HCT116 (cell line): ENCODE results near the gene ABI3. TPM values are rescaled to one million over a fixed set of nuclear protein-coding genes. Genes with fewer than 3 reads are reported as not detected.

Experiments
- ATAC-seq: fragments of 200-7000 bp; cut with Tn5 transposase; 2 replicates; pipeline ENCODE4 v1.9.1; 2020; ENCODE audit warnings: mild to moderate bottlenecking, moderate library complexity
- BruUV-seq: library from RNA; stranded (reverse); fragments of 400-500 nt; replicated peaks from 2 replicates; lab custom pipeline; 2021; lab: Mats Ljungman, UMichigan
- CTCF ChIA-PET: fragments of 300-600 bp; sonication (Branson Sonifier 250); formaldehyde crosslinking; loops from one replicate; lab custom pipeline; 2021; ENCODE audit warnings: antibody characterized with exemption; lab: Charles Lee
- POLR2A ChIA-PET: fragments of 300-600, 350-600 bp; sonication (Branson Sonifier 250); formaldehyde crosslinking; loops from one replicate; lab custom pipeline; 2021; ENCODE audit warnings: antibody characterized with exemption; lab: Charles Lee
- RAD21 ChIA-PET, 2 experiments: fragments of 300-600 bp; sonication (Branson Sonifier 250); formaldehyde crosslinking; loops; one replicate each; lab custom pipeline; 2023; ENCODE audit warnings: low total read pairs in 2 of 2; ENCODE audit not compliant: uncharacterized antibody in 2 of 2, unreplicated experiment in 2 of 2, low non-redundant PET in 1 of 2; lab: Charles Lee
- DNase-seq: peaks from one replicate; pipeline ENCODE4 v3.0.0-alpha.2; 2010; ENCODE audit warnings: low read depth, low spot score
- H2AFZ ChIP-seq: fragments of 200-600 bp; shearing (Covaris generic), sonication (generic); 2 replicates; pipeline ENCODE4 v1.6.1; 2017; ENCODE audit warnings: low read depth, mixed run types, mixed read lengths, antibody characterized with exemption, low read length; ENCODE audit not compliant: poor library complexity, severe bottlenecking
- H3K27ac ChIP-seq: 2 replicates; pipeline ENCODE4 v1.5.1; 2012; ENCODE audit warnings: low read depth, low read length
- H3K27me3 ChIP-seq: fragments of 200-600 bp; sonication (generic); 2 replicates; pipeline ENCODE4 v1.6.1; 2016; ENCODE audit warnings: mixed run types, low read length, mixed read lengths; ENCODE audit not compliant: insufficient read depth
- H3K36me3 ChIP-seq, 2 experiments: fragments of 200-500 bp in 1 of 2; fragments of 200-600 bp in 1 of 2; sonication (Bioruptor generic) in 1 of 2; sonication (generic) in 1 of 2; 2 replicates each; pipeline versions ENCODE4 v1.5.1 to v1.6.1; 2014 to 2016; ENCODE audit warnings: low read length in 2 of 2, inconsistent platforms in 1 of 2, mixed read lengths in 1 of 2, mixed run types in 1 of 2; ENCODE audit not compliant: insufficient read depth in 2 of 2, control insufficient read depth in 1 of 2
- H3K4me1 ChIP-seq, 2 experiments: fragments of 200-600 bp in 1 of 2; sonication (generic) in 1 of 2; 2 replicates each; pipeline versions ENCODE4 v1.5.1 to v1.6.1; 2012 to 2017; ENCODE audit warnings: low read length in 2 of 2, inconsistent platforms in 1 of 2, mild to moderate bottlenecking in 1 of 2, mixed read lengths in 1 of 2, mixed run types in 1 of 2, moderate library complexity in 1 of 2; ENCODE audit not compliant: insufficient read depth in 2 of 2, control insufficient read depth in 1 of 2
- H3K4me2 ChIP-seq: fragments of 200-600 bp; sonication (generic); 2 replicates; pipeline ENCODE4 v1.6.1; 2017; ENCODE audit warnings: mixed run types, low read length, mixed read lengths
- H3K4me3 ChIP-seq, 2 experiments: fragments of 200-600 bp in 1 of 2; sonication (generic) in 1 of 2; replicated peaks in 1 of 2; 2 replicates each; pipeline ENCODE4 v1.5.1; 2011 to 2016; ENCODE audit warnings: low read length in 2 of 2, control low read depth in 1 of 2, low read depth in 1 of 2, mild to moderate bottlenecking in 1 of 2, mixed read lengths in 1 of 2, mixed run types in 1 of 2
- H3K79me2 ChIP-seq: fragments of 200-600 bp; sonication (generic); 2 replicates; pipeline ENCODE4 v1.6.1; 2017; ENCODE audit warnings: mild to moderate bottlenecking, mixed run types, low read length, moderate library complexity, mixed read lengths; ENCODE audit not compliant: insufficient read depth
- H3K9ac ChIP-seq: fragments of 200-600 bp; sonication (generic); 2 replicates; pipeline ENCODE4 v1.6.1; 2016; ENCODE audit warnings: low read length, mixed read lengths
- H3K9me2 ChIP-seq: fragments of 200-600 bp; sonication (generic), shearing (Covaris generic); 2 replicates; pipeline ENCODE4 v1.6.1; 2017; ENCODE audit warnings: mixed run types, mild to moderate bottlenecking, moderate library complexity; ENCODE audit not compliant: insufficient read depth
- H3K9me3 ChIP-seq, 2 experiments: fragments of 200-500 bp in 1 of 2; fragments of 200-600 bp in 1 of 2; sonication (Bioruptor generic) in 1 of 2; sonication (generic) in 1 of 2; 2 replicates each; pipeline ENCODE4 v1.6.1; 2014 to 2017; ENCODE audit warnings: low read length in 2 of 2, mixed read lengths in 2 of 2, inconsistent platforms in 1 of 2, low read depth in 1 of 2, mild to moderate bottlenecking in 1 of 2, mixed run types in 1 of 2, moderate library complexity in 1 of 2; ENCODE audit not compliant: control insufficient read depth in 1 of 2, insufficient read depth in 1 of 2
- H4K20me1 ChIP-seq: fragments of 200-600 bp; sonication (generic), shearing (Covaris generic); 2 replicates; pipeline ENCODE4 v1.6.1; 2017; ENCODE audit warnings: mixed run types, mild to moderate bottlenecking, moderate library complexity; ENCODE audit not compliant: insufficient read depth
- ATF3 ChIP-seq: IDR thresholded peaks from 2 replicates; pipeline ENCODE4 v1.6.1; 2012
- CBX3 ChIP-seq: IDR thresholded peaks from 2 replicates; pipeline ENCODE4 v1.6.1; 2012; ENCODE audit warnings: low read depth
- CEBPB ChIP-seq: IDR thresholded peaks from 2 replicates; pipeline ENCODE4 v1.6.1; 2012; ENCODE audit warnings: low read depth
- CTCF ChIP-seq, 3 experiments: fragments of 200-600 bp in 1 of 3; sonication (generic) in 1 of 3; IDR thresholded peaks in 2 of 3; conservative IDR thresholded peaks in 1 of 3; 2 replicates each; pipeline ENCODE4 v1.5.1; 2012 to 2017; ENCODE audit warnings: low read depth in 2 of 3, low read length in 2 of 3, antibody characterized with exemption in 1 of 3, borderline replicate concordance in 1 of 3, control low read depth in 1 of 3, mild to moderate bottlenecking in 1 of 3, mixed read lengths in 1 of 3, mixed run types in 1 of 3, moderate library complexity in 1 of 3; ENCODE audit not compliant: insufficient read depth in 1 of 3
- EGR1 ChIP-seq: IDR thresholded peaks from 2 replicates; pipeline ENCODE4 v1.6.1; 2012; ENCODE audit warnings: low read depth
- ELF1 ChIP-seq: IDR thresholded peaks from 2 replicates; pipeline ENCODE4 v1.6.1; 2012; ENCODE audit warnings: low read depth, borderline replicate concordance
- EZH2 ChIP-seq: fragments of 200-600 bp; sonication (generic); IDR thresholded peaks from 2 replicates; pipeline ENCODE4 v1.6.1; 2017; ENCODE audit warnings: antibody characterized with exemption, mixed run types
- EZH2phosphoT487 ChIP-seq: fragments of 200-600 bp; IDR thresholded peaks from 2 replicates; pipeline ENCODE4 v1.6.1; 2018; ENCODE audit warnings: antibody characterized with exemption, borderline replicate concordance
- FOSL1 ChIP-seq: IDR thresholded peaks from 2 replicates; pipeline ENCODE4 v1.6.1; 2012; ENCODE audit warnings: low read depth
- JUND ChIP-seq: IDR thresholded peaks from 2 replicates; pipeline ENCODE4 v1.6.1; 2012
- MAX ChIP-seq: IDR thresholded peaks from 2 replicates; pipeline ENCODE4 v1.6.1; 2012
- POLR2A ChIP-seq: IDR thresholded peaks from 2 replicates; pipeline ENCODE4 v1.7.0; 2011; ENCODE audit warnings: borderline replicate concordance; ENCODE audit not compliant: insufficient read depth, insufficient read length; ENCODE audit errors: extremely low read depth
- RAD21 ChIP-seq: IDR thresholded peaks from 2 replicates; pipeline ENCODE4 v1.6.1; 2012; ENCODE audit warnings: low read depth, mild to moderate bottlenecking
- REST ChIP-seq: IDR thresholded peaks from 2 replicates; pipeline ENCODE4 v1.6.1; 2012; ENCODE audit warnings: low read depth
- SIN3A ChIP-seq: IDR thresholded peaks from 2 replicates; pipeline ENCODE4 v1.6.1; 2012; ENCODE audit warnings: low read depth
- SP1 ChIP-seq: IDR thresholded peaks from 2 replicates; pipeline ENCODE4 v1.6.1; 2012; ENCODE audit warnings: low read depth
- SRF ChIP-seq: IDR thresholded peaks from 2 replicates; pipeline ENCODE4 v1.6.1; 2012; ENCODE audit warnings: low read depth
- TCF7L2 ChIP-seq: IDR thresholded peaks from 2 replicates; pipeline ENCODE4 v1.7.0; 2011; ENCODE audit warnings: borderline replicate concordance, inconsistent platforms; ENCODE audit not compliant: insufficient read depth, insufficient read length; ENCODE audit errors: extremely low read depth
- YY1 ChIP-seq: IDR thresholded peaks from 2 replicates; pipeline ENCODE4 v1.6.1; 2011; ENCODE audit warnings: low read length, low read depth, moderate library complexity, mild to moderate bottlenecking; ENCODE audit not compliant: insufficient replicate concordance; ENCODE audit errors: extremely low read depth
- ZFX ChIP-seq: fragments of 450-650 bp; IDR thresholded peaks from 2 replicates; pipeline ENCODE4 v1.6.1; 2017
- ZNF274 ChIP-seq: fragments of 200-500 bp; sonication (Bioruptor generic); IDR thresholded peaks from 2 replicates; pipeline ENCODE4 v1.6.1; 2014; ENCODE audit warnings: mild to moderate bottlenecking, low read depth, low read length, inconsistent platforms
- intact Hi-C: fragments of 100-400 bp; cut with micrococcal nuclease; formaldehyde crosslinking; loops from 2 replicates; pipeline ENCODE4 v1.10.0; 2022
- total RNA-seq: library from RNA; stranded (reverse); gene quantifications from one replicate; pipeline ENCODE4 v1.2.1, GENCODE V29; 2021; ENCODE audit not compliant: unreplicated experiment

Gene ABI3
- total RNA-seq, 1 experiment from 2014 or later: 0.12 TPM

- CTCF ChIA-PET: interaction anchor here (0.9 to 1.4 kb wide), 4 partner anchors 30 to 297 kb away, joined by 3 to 4 read pairs (median 4); no protein-coding TSS in a partner anchor
- H3K9me3 ChIP-seq: no peaks in the 10 kb centered on the region
- H3K79me2 ChIP-seq: no peaks in the 10 kb centered on the region
- no peaks in the 10 kb centered on the region for H4K20me1 ChIP-seq
- DNase-seq (peak; percentile 84), ATAC-seq (peak; percentile 84)
- peaks cover 15 to 28% of the 10 kb centered on the region in 2 experiments for H3K4me1 ChIP-seq
- no peaks in the 10 kb centered on the region for H3K9me2 ChIP-seq
- TSS peak; percentile 60 for BruUV-seq
- peak overlapping the region; percentile 74 for H2AFZ ChIP-seq
- H3K4me3 ChIP-seq: peak overlapping the region; percentile 55 to 77
- peak overlapping the region; percentile 88 for H3K27ac ChIP-seq
- no peaks in the 10 kb centered on the region for H3K27me3 ChIP-seq
- no peaks in the 10 kb centered on the region for H3K36me3 ChIP-seq
- RAD21 ChIA-PET: interaction anchor here (0.5 to 0.8 kb wide), 2 partner anchors 139 to 296 kb away, joined by 3 read pairs; no protein-coding TSS in a partner anchor
- peak overlapping the region; percentile 97 for H3K4me2 ChIP-seq
- POLR2A ChIA-PET: interaction anchor here (0.6 to 1.6 kb wide), 7 partner anchors 11 to 351 kb away, joined by 3 to 6 read pairs (median 3); no protein-coding TSS in a partner anchor
- H3K9ac ChIP-seq: peak overlapping the region; percentile 82
- intact Hi-C loops: no loop called here
- no peak for TF ChIP-seq CBX3
- TF ChIP-seq ELF1: no peak
- no peak for TF ChIP-seq ATF3
- peak; percentile 89 for TF ChIP-seq ZFX
- no peak for TF ChIP-seq EZH2phosphoT487
- TF ChIP-seq TCF7L2: peak; percentile 60
- TF ChIP-seq EGR1: peak; percentile 64
- no peak for TF ChIP-seq SIN3A
- no peak for TF ChIP-seq RAD21
- TF ChIP-seq ZNF274: no peak
- TF ChIP-seq CEBPB: no peak
- TF ChIP-seq REST: no peak
- TF ChIP-seq FOSL1: no peak
- TF ChIP-seq SRF: no peak
- peak; percentile 33 for TF ChIP-seq YY1
- no peak for TF ChIP-seq EZH2
- no peak for TF ChIP-seq CTCF (IDR thresholded peaks at IDR 0.05 in 2 of 3, conservative IDR thresholded peaks at IDR 0.05 in 1 of 3; ENCODE audit: borderline replicate concordance in 1 of 3, insufficient read depth in 1 of 3, low read depth in 2 of 3, low read length in 2 of 3)
- TF ChIP-seq JUND: no peak; the same call in 1 of the 2 replicates
- no peak for TF ChIP-seq SP1
- TF ChIP-seq MAX: peak; percentile 45
- peak; percentile 39 for TF ChIP-seq POLR2A
Observed at GRCh38 chr17:49260011-49260816, 49.7 kb downstream of the ABI3 start.
